K562 (cell line): Measurements from ENCODE around the gene MICOS13. TPM values are rescaled to one million over a fixed set of nuclear protein-coding genes. Genes with fewer than 3 reads are reported as not detected.

Source experiments
- ATAC-seq: fragments of 200-7000 bp; cut with Tn5 transposase; 3 replicates; pipeline ENCODE4 v1.9.1; 2020; ENCODE audit warnings: moderate library complexity
- BruUV-seq: library from RNA; stranded (reverse); fragments of 400-500 nt; replicated peaks from 2 replicates; lab custom pipeline; 2021; lab: Mats Ljungman, UMichigan
- CTCF ChIA-PET: fragments of 300-600 bp; formaldehyde crosslinking; extraction: SDS; loops from one replicate; lab custom pipeline; 2021; ENCODE audit warnings: low intra/inter-chr PET ratio; lab: Yijun Ruan, JAX
- POLR2A ChIA-PET: fragments of 300-600, 350-650 bp; sonication (Branson Sonifier 250); formaldehyde crosslinking; extraction: SDS; loops from one replicate; lab custom pipeline; 2021; ENCODE audit warnings: antibody characterized with exemption, inconsistent platforms; lab: Yijun Ruan, JAX
- DNase-seq, 4 experiments: peaks; one replicate each; pipeline versions ENCODE4 v3.0.0 to v3.0.0-alpha.2; 2011 to 2018; ENCODE audit warnings: low spot score in 3 of 4, mixed read lengths in 3 of 4; ENCODE audit errors: extremely low read depth in 1 of 4
- FAIRE-seq: peaks from 2 replicates; lab custom pipeline; 2011; peaks lifted over from hg19 to GRCh38; lab: Jason Lieb, UNC
- H2AFZ ChIP-seq: 2 replicates; pipeline ENCODE4 v1.6.0; 2011; ENCODE audit warnings: low read depth, low read length, control low read depth, inconsistent platforms
- H3K27ac ChIP-seq: fragments of 200-600 bp; 3 replicates; pipeline ENCODE4 v1.8.0; 2011; ENCODE audit warnings: low read depth, mild to moderate bottlenecking, control low read depth, inconsistent platforms, low read length, moderate library complexity, mixed read lengths; ENCODE audit errors: extremely low read depth
- H3K27me3 ChIP-seq, 2 experiments: fragments of 300-600 bp in 1 of 2; 2 replicates in 1 of 2; 3 replicates in 1 of 2; pipeline versions ENCODE4 v1.6.0 to v1.8.0; 2011; ENCODE audit warnings: inconsistent platforms in 2 of 2, low read length in 2 of 2, mild to moderate bottlenecking in 1 of 2, mixed read lengths in 1 of 2, moderate library complexity in 1 of 2; ENCODE audit not compliant: control insufficient read depth in 2 of 2, insufficient read depth in 2 of 2
- H3K36me3 ChIP-seq: fragments of 300-600 bp; 3 replicates; pipeline ENCODE4 v1.8.0; 2011; ENCODE audit warnings: mild to moderate bottlenecking, low read length, inconsistent platforms; ENCODE audit not compliant: control insufficient read depth, insufficient read depth
- H3K4me1 ChIP-seq, 2 experiments: fragments of 200-600 bp in 1 of 2; replicated peaks in 1 of 2; 2 replicates in 1 of 2; 3 replicates in 1 of 2; pipeline versions ENCODE4 v1.5.1 to v1.8.0; 2011; ENCODE audit warnings: inconsistent platforms in 2 of 2, low read length in 2 of 2, mild to moderate bottlenecking in 1 of 2, mixed read lengths in 1 of 2, moderate library complexity in 1 of 2; ENCODE audit not compliant: control insufficient read depth in 2 of 2, insufficient read depth in 2 of 2
- H3K4me2 ChIP-seq: 2 replicates; pipeline ENCODE4 v1.6.1; 2011; ENCODE audit warnings: low read length, control low read depth, inconsistent platforms, mixed read lengths; ENCODE audit not compliant: insufficient read depth
- H3K4me3 ChIP-seq: fragments of 200-600 bp; sonication (generic), shearing (Covaris generic); 2 replicates; pipeline ENCODE4 v1.5.1; 2016; ENCODE audit warnings: control low read depth, inconsistent platforms
- H3K79me2 ChIP-seq: fragments of 200-600 bp; 3 replicates; pipeline ENCODE4 v1.8.0; 2011; ENCODE audit warnings: low read length, inconsistent platforms; ENCODE audit not compliant: control insufficient read depth, insufficient read depth
- H3K9ac ChIP-seq, 2 experiments: 2 replicates each; pipeline versions ENCODE4 v1.6.0 to v1.6.1; 2011; ENCODE audit warnings: low read depth in 2 of 2, low read length in 2 of 2, control low read depth in 1 of 2, inconsistent platforms in 1 of 2, mild to moderate bottlenecking in 1 of 2, mixed read lengths in 1 of 2; ENCODE audit not compliant: insufficient read depth in 1 of 2
- H3K9me1 ChIP-seq: one replicate; pipeline ENCODE4 v1.6.0; 2011; ENCODE audit warnings: inconsistent platforms, mild to moderate bottlenecking, low read length, moderate library complexity; ENCODE audit not compliant: control insufficient read depth, insufficient read depth
- H3K9me3 ChIP-seq: replicated peaks from 2 replicates; pipeline ENCODE4 v1.5.1; 2011; ENCODE audit warnings: low read depth, low read length, inconsistent platforms; ENCODE audit not compliant: control insufficient read depth, insufficient read depth
- H4K20me1 ChIP-seq: replicated peaks from 2 replicates; pipeline ENCODE4 v1.6.1; 2011; ENCODE audit warnings: low read length, inconsistent platforms, mixed read lengths; ENCODE audit not compliant: control insufficient read depth, insufficient read depth
- CEBPG ChIP-seq, 3 experiments: fragments of 200-800 bp in 1 of 3; sonication (Bioruptor generic) in 1 of 3; sonication (generic) in 1 of 3; formaldehyde crosslinking in 1 of 3; IDR thresholded peaks in 2 of 3; conservative IDR thresholded peaks in 1 of 3; 2 replicates each; pipeline versions ENCODE4 v1.6.1 to v1.8.0; 2016 to 2022; ENCODE audit warnings: missing compliant biosample characterization in 2 of 3, missing genetic modification characterization in 2 of 3, mild to moderate bottlenecking in 1 of 3, missing genetic modification reagents in 1 of 3
- DPF2 ChIP-seq: fragments of 450-650 bp; IDR thresholded peaks from 2 replicates; pipeline ENCODE4 v1.6.1; 2016
- EP300 ChIP-seq: IDR thresholded peaks from 2 replicates; pipeline ENCODE4 v1.6.1; 2012; ENCODE audit warnings: low read length, improper control_type of control experiment
- FOSL1 ChIP-seq: fragments of 200-800 bp; sonication (Bioruptor generic); conservative IDR thresholded peaks from 2 replicates; pipeline ENCODE4 v1.6.1; 2016; ENCODE audit warnings: missing genetic modification characterization, missing compliant biosample characterization
- FOXK2 ChIP-seq, 2 experiments: fragments of 450-650 bp; IDR thresholded peaks in 1 of 2; conservative IDR thresholded peaks in 1 of 2; 2 replicates each; pipeline ENCODE4 v1.6.1; 2016; ENCODE audit warnings: low read depth in 2 of 2, mild to moderate bottlenecking in 1 of 2
- MYNN ChIP-seq, 2 experiments: sonication (generic); formaldehyde crosslinking in 1 of 2; IDR thresholded peaks; 2 replicates each; pipeline versions ENCODE4 v1.5.0 to v1.6.1; 2016 to 2020; ENCODE audit warnings: antibody characterized with exemption in 1 of 2, missing genetic modification reagents in 1 of 2
- PHF8 ChIP-seq: fragments of 200-600 bp; sonication (generic); IDR thresholded peaks from 2 replicates; pipeline ENCODE4 v1.6.1; 2012; ENCODE audit warnings: mixed run types, mild to moderate bottlenecking, inconsistent platforms, low read length, moderate library complexity, borderline replicate concordance
- REST ChIP-seq, 2 experiments: fragments of 450-650 bp; formaldehyde crosslinking in 1 of 2; IDR thresholded peaks; 2 replicates each; pipeline versions ENCODE4 v1.4.0 to v1.6.1; 2014 to 2020; ENCODE audit warnings: mild to moderate bottlenecking in 2 of 2, borderline replicate concordance in 1 of 2, low read depth in 1 of 2
- SMAD1 ChIP-seq: fragments of 150-350 bp; IDR thresholded peaks from 2 replicates; pipeline ENCODE4 v1.6.1; 2014; ENCODE audit warnings: low read length, low read depth; ENCODE audit not compliant: partially characterized antibody
- ZC3H4 ChIP-seq: sonication (generic); formaldehyde crosslinking; IDR thresholded peaks from 2 replicates; pipeline ENCODE4 v1.9.0; 2021; ENCODE audit warnings: missing genetic modification reagents, borderline replicate concordance
- WGBS: fragments of 100-300 bp; shearing (Covaris generic); methylation state at CpG from one replicate; pipeline ENCODE4 v1.1.6; 2016; ENCODE audit warnings: low coverage, mixed read lengths; ENCODE audit not compliant: insufficient coverage; ENCODE audit errors: missing lambda C conversion rate; 5-methylcytosine and 5-hydroxymethylcytosine counted together
- in situ Hi-C: fragments of 300-500 bp; cut with MboI; formaldehyde crosslinking; loops from 4 replicates; pipeline ENCODE4 v1.15.0; 2018; ENCODE audit warnings: inconsistent platforms, mixed read lengths
- intact Hi-C: fragments of 100-400 bp; cut with micrococcal nuclease; formaldehyde crosslinking; loops from 2 replicates; pipeline ENCODE4 v1.14.2; 2022
- polyA plus RNA-seq, 8 experiments: library from polyadenylated mRNA; depleted of rRNA in 4 of 8; stranded (reverse) in 5 of 8; unstranded in 3 of 8; fragments of >200 nt; fragmentation: Nextera tagmentation in 2 of 8; fragmentation: Illumina TruSeq in 1 of 8; extraction: Ambion mirVana in 2 of 8; extraction: Trizol in 1 of 8; gene quantifications; 2 replicates each; pipeline versions ENCODE4 v1.2.1 to v1.2.3, GENCODE V29; 2011 to 2014; ENCODE audit warnings: inconsistent platforms in 1 of 8, missing spikeins in 1 of 8
- total RNA-seq, 7 experiments: library from RNA; depleted of rRNA in 6 of 7; stranded (reverse); fragments of >200 nt in 6 of 7; fragmentation: Illumina TruSeq in 2 of 7; extraction: Trizol in 2 of 7; gene quantifications; 2 replicates each; pipeline versions ENCODE4 v1.2.1 to v1.2.3, GENCODE V29; 2011 to 2021; ENCODE audit warnings: low replicate concordance in 1 of 7

MICOS13 gene
- total and polyA plus RNA-seq, 9 of the 15 experiments (the other 6 are each of a cell fraction or from before 2014, with no cell fraction given) = 15.5 to 220 (median 49.4) TPM

DNA sequence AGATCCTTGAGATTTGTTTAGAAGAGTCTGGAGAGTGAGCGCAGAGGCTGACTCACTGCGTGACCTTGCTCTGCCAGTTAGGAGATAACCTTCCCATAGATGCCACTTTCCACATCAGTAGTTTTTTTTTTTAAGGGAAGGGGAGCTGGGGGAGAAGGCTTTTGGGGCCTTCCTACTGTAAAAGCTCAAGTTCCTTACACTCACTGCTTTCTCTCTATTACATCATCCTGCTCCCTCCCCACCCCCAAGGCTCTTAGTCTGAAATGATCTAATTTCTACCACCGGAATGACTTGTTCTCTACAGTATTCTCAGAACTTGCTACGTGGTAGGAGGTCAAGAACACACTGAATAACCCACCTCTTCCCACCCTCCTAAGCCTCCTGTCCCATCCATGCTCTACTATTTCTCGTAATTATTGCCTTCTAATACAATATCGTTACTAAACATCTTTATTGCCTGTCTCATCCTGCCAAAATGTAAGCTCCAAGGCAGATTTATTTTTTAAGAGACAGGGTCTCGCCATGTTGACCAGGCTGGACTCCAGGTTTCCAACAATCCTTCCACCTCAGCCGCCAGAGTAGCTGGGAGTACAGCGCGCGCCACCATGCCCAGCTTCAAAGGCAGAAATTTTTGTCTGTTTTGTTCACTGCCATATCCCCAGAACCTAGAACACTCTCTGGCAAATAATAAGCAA, 38.4 kb upstream of the MICOS13 start:
- peak overlapping the region; percentile 99 for H3K27ac ChIP-seq
- ChIA-PET POLR2A (interaction anchor here (0.5 to 3.3 kb wide), 32 partner anchors 9 to 1876 kb away, joined by 3 to 31 read pairs (median 4); partner anchors contain the start of genes DUS3L, NDUFA11, NRTN and RPL36), CTCF (interaction anchor here (0.7 kb wide), 1 partner anchor 108 kb away, joined by 3 read pairs; no protein-coding TSS in a partner anchor)
- under 1% methylated on average over 11 of the region's 11 CpGs for WGBS
- no peaks in the 10 kb centered on the region for H3K9me3 ChIP-seq
- TSS peak; percentile 99 for BruUV-seq
- H3K9ac ChIP-seq = peak overlapping the region; percentile 98 to 99
- intact Hi-C loops = loop anchor here (1.0 to 2.0 kb wide), 2 partner anchors 26 to 72 kb away; partner anchors contain the start of gene DUS3L
- in situ Hi-C loops = no loop called here
- FAIRE-seq (peak; percentile 59), ATAC-seq (peak; percentile 67), DNase-seq (peak; percentile 40 to 81 (median 55))
- H3K4me1 ChIP-seq = peaks cover 13 to 28% of the 10 kb centered on the region in 2 experiments; a peak in 4 of 5 replicates
- H3K27me3 ChIP-seq = no peaks in the 10 kb centered on the region
- H3K36me3 ChIP-seq = peaks cover 41% of the 10 kb centered on the region
- no peaks in the 10 kb centered on the region for H3K9me1 ChIP-seq
- H2AFZ ChIP-seq = no peak overlapping the region
- H3K79me2 ChIP-seq = peaks cover 57% of the 10 kb centered on the region
- peak overlapping the region; percentile 98 for H3K4me3 ChIP-seq
- peak overlapping the region; percentile 98 for H3K4me2 ChIP-seq
- peaks cover 12% of the 10 kb centered on the region; the same call in 1 of the 2 replicates for H4K20me1 ChIP-seq
- TF ChIP-seq ZC3H4 (CRISPR knock-in tag) (peak; percentile 95), DPF2 (peak; percentile 80; the same call in 1 of the 2 replicates), FOSL1 (tag) (peak; percentile 92), SMAD1 (peak; percentile 94), PHF8 (peak; percentile 31; the same call in 1 of the 2 replicates), CEBPG (CRISPR knock-in tag; IDR thresholded peaks at IDR 0.05) (peak; percentile 94), CEBPG (tag; conservative IDR thresholded peaks at IDR 0.05 in 1 of 2, IDR thresholded peaks at IDR 0.05 in 1 of 2) (peak; percentile 96 to 99), EP300 (peak; percentile 91), REST (IDR thresholded peaks at IDR 0.05; ENCODE audit: borderline replicate concordance) (peak; percentile 29; the same call in 1 of the 2 replicates), REST (CRISPR knock-in tag; IDR thresholded peaks at IDR 0.05; ENCODE audit: low read depth) (no peak), FOXK2 (conservative IDR thresholded peaks at IDR 0.05 in 1 of 2, IDR thresholded peaks at IDR 0.05 in 1 of 2; ENCODE audit: low read depth in 2 of 2) (peak; percentile 8 to 39; a peak in 1 of 4 replicates), MYNN (IDR thresholded peaks at IDR 0.05) (peak; percentile 99), MYNN (CRISPR knock-in tag; IDR thresholded peaks at IDR 0.05) (peak; percentile 90)
